Heart left ventricle (tissue), 13 donors: ENCODE results near the gene ATP8A1.

Experiments
- CTCF ChIP-seq, 12 donors: fragments of 200-600 bp; sonication (generic) in 4 of 12; IDR thresholded peaks; one replicate each; pipeline versions ENCODE4 v1.5.0 to v1.8.0; 2018 to 2022; ENCODE audit warnings: antibody characterized with exemption in 12 of 12, mild to moderate bottlenecking in 5 of 12
- POLR2A ChIP-seq, 2 donors: fragments of 450-650 bp; IDR thresholded peaks; one replicate each; pipeline ENCODE4 v1.6.1; 2017; ENCODE audit warnings: antibody characterized with exemption in 2 of 2, mild to moderate bottlenecking in 2 of 2, moderate library complexity in 2 of 2
- donor health status: ischemic (EF 13 %, LVEDD 7.1; RV severe dilation, severe dysfunction).
- donor health status: DM: no; HTN: yes; CAD: no.
- donor health status: DM: no; HTN: no; CAD: no.
- donor health status: ischemic (EF 25% LVEDD 6.9; RV normal size, moderate dysfunction).
- donor health status: ischemic (EF 25% LVEDD 5.7; RV mildly dilated, moderate dysfunction).
- donor health status: ischemic (EF 35%, LVEDD 5.7; RV mildly dilated, moderate dysfunction).
- donor health status: nonischemic (EF 11% LVEDD 7.7; RV severe dilation, severe dysfunction).
- donor health status: DM: yes; HTN: yes; CAD: no.
- donor health status: PGD.
- donor health status: ischemic (EF 29% LVEDD 5.4; RV normal size, mild dysfunction).
- donor health status: nonischemic (EF 23%, LVEDD 6.1; RV moderate dilation, normal function).

- TF ChIP-seq CTCF (IDR thresholded peaks at IDR 0.05) = no peak
- TF ChIP-seq POLR2A (IDR thresholded peaks at IDR 0.05) = no peak
These were observed 39.9 kb downstream of the ATP8A1 start for GRCh38 chr4:42617030-42617429.
